Ovary (tissue), 3 donors: ENCODE results near the gene TEX2.

Experiments
- CTCF ChIP-seq, 3 donors: fragments of 450-650 bp in 2 of 3; fragments of 200-600 bp in 1 of 3; IDR thresholded peaks; one replicate each; pipeline versions ENCODE4 v1.5.1 to v1.8.0; 2016 to 2022; ENCODE audit warnings: antibody characterized with exemption in 3 of 3, mild to moderate bottlenecking in 1 of 3
- POLR2A ChIP-seq: fragments of 450-650 bp; IDR thresholded peaks from one replicate; pipeline ENCODE4 v1.6.1; 2017; ENCODE audit warnings: antibody characterized with exemption, mild to moderate bottlenecking, moderate library complexity
- donor health status: DM: no; HTN: no; CAD: no.

GRCh38 chr17:64219571-64219970 lies 43.5 kb downstream of the TEX2 start:
- TF ChIP-seq POLR2A: no peak
- TF ChIP-seq CTCF (IDR thresholded peaks at IDR 0.05): no peak
